MCF 10A (cell line): Measurements from ENCODE around the gene SPATA2. TPM values are rescaled to one million over a fixed set of nuclear protein-coding genes. Genes with fewer than 3 reads are reported as not detected.

Source experiments
- BruUV-seq: library from RNA; stranded (reverse); fragments of 400-500 nt; replicated peaks from 2 replicates; lab custom pipeline; 2021; lab: Mats Ljungman, UMichigan
- CTCF ChIA-PET: fragments of 300-600 bp; sonication (Branson Sonifier 250); formaldehyde crosslinking; extraction: SDS; loops from one replicate; lab custom pipeline; 2021; ENCODE audit warnings: antibody characterized with exemption, inconsistent platforms; lab: Yijun Ruan, JAX
- POLR2A ChIA-PET: fragments of 300-600, 350-650 bp; sonication (Branson Sonifier 250); formaldehyde crosslinking; extraction: SDS; loops from one replicate; lab custom pipeline; 2020; ENCODE audit warnings: antibody characterized with exemption, inconsistent platforms; lab: Yijun Ruan, JAX
- DNase-seq: peaks from one replicate; pipeline ENCODE4 v3.0.0-alpha.2; 2018; ENCODE audit not compliant: unreplicated experiment
- H3K27ac Mint-ChIP-seq: one replicate; pipeline ENCODE4 v1.8.0; 2022; ENCODE audit warnings: mild to moderate bottlenecking, low read depth, mixed read lengths; ENCODE audit not compliant: unreplicated experiment
- H3K27me3 Mint-ChIP-seq: one replicate; pipeline ENCODE4 v1.8.0; 2022; ENCODE audit warnings: mixed read lengths; ENCODE audit not compliant: insufficient read depth, unreplicated experiment
- H3K36me3 Mint-ChIP-seq: one replicate; pipeline ENCODE4 v1.8.0; 2022; ENCODE audit warnings: mild to moderate bottlenecking, moderate library complexity, mixed read lengths; ENCODE audit not compliant: insufficient read depth, unreplicated experiment
- H3K4me1 Mint-ChIP-seq: one replicate; pipeline ENCODE4 v1.8.0; 2022; ENCODE audit warnings: mixed read lengths; ENCODE audit not compliant: insufficient read depth, unreplicated experiment
- H3K4me3 Mint-ChIP-seq: one replicate; pipeline ENCODE4 v1.8.0; 2022; ENCODE audit warnings: mild to moderate bottlenecking, moderate library complexity, mixed read lengths; ENCODE audit not compliant: unreplicated experiment
- H3K9me3 Mint-ChIP-seq: one replicate; pipeline ENCODE4 v1.8.0; 2022; ENCODE audit warnings: mixed read lengths; ENCODE audit not compliant: unreplicated experiment
- CTCF ChIP-seq: fragments of 200-600 bp; IDR thresholded peaks from one replicate; pipeline ENCODE4 v1.8.0; 2022; ENCODE audit warnings: antibody characterized with exemption, mild to moderate bottlenecking; ENCODE audit not compliant: unreplicated experiment
- intact Hi-C: fragments of 100-400 bp; cut with micrococcal nuclease; formaldehyde crosslinking; loops from 2 replicates; pipeline ENCODE4 v1.14.1; 2022
- total RNA-seq: library from RNA; stranded (reverse); gene quantifications from 2 replicates; pipeline ENCODE4 v1.2.3, GENCODE V29; 2022

The SPATA2 gene
- total RNA-seq, 1 experiment from 2014 or later: 5.5 TPM

GRCh38 chr20:49880724-49881445 is 34.4 kb downstream of the SPATA2 start:
- ChIA-PET POLR2A (interaction anchor here (1.3 kb wide), 1 partner anchor 9 kb away, joined by 4 read pairs; no protein-coding TSS in a partner anchor), CTCF (interaction anchor here (0.6 to 0.9 kb wide), 4 partner anchors 23 to 457 kb away, joined by 3 to 4 read pairs (median 3); no protein-coding TSS in a partner anchor)
- H3K27ac Mint-ChIP-seq: no peak overlapping the region
- TF ChIP-seq CTCF: no peak
- no TSS peak for BruUV-seq
- H3K4me1 Mint-ChIP-seq: no peaks in the 10 kb centered on the region
- intact Hi-C loops: no loop called here
- no peaks in the 10 kb centered on the region for H3K27me3 Mint-ChIP-seq
- no peak overlapping the region for H3K4me3 Mint-ChIP-seq
- DNase-seq: no peak
- H3K36me3 Mint-ChIP-seq: peaks cover 22% of the 10 kb centered on the region
- H3K9me3 Mint-ChIP-seq: no peaks in the 10 kb centered on the region

GRCh38 chr20:49880177-49880576 is 35.2 kb downstream of the SPATA2 start:
- intact Hi-C loops: no loop called here
- Mint-ChIP-seq H3K36me3 (peaks cover 22% of the 10 kb centered on the region), H3K4me1 (no peaks in the 10 kb centered on the region), H3K27me3 (no peaks in the 10 kb centered on the region), H3K9me3 (no peaks in the 10 kb centered on the region), H3K27ac (no peak overlapping the region), H3K4me3 (no peak overlapping the region)
- DNase-seq: no peak
- CTCF ChIA-PET: interaction anchor here (0.6 to 0.9 kb wide), 3 partner anchors 22 to 456 kb away, joined by 3 to 4 read pairs (median 3); no protein-coding TSS in a partner anchor
- TF ChIP-seq CTCF: no peak
- BruUV-seq: no TSS peak
- POLR2A ChIA-PET: interaction anchor here (1.3 kb wide), 1 partner anchor 8 kb away, joined by 4 read pairs; no protein-coding TSS in a partner anchor

- CTCF ChIA-PET: interaction anchor here (1.1 kb wide), 1 partner anchor 268 kb away, joined by 5 read pairs; no protein-coding TSS in a partner anchor
- Mint-ChIP-seq H3K27me3 (no peaks in the 10 kb centered on the region), H3K4me1 (no peaks in the 10 kb centered on the region), H3K9me3 (no peaks in the 10 kb centered on the region), H3K27ac (no peak overlapping the region), H3K4me3 (no peak overlapping the region), H3K36me3 (peaks cover 22% of the 10 kb centered on the region)
- no peak for DNase-seq
- no peak for TF ChIP-seq CTCF
- no TSS peak for BruUV-seq
- POLR2A ChIA-PET: no interaction called here
- intact Hi-C loops: no loop called here
Measured at GRCh38 chr20:49878977-49879376, 36.4 kb downstream of the SPATA2 start.

- Mint-ChIP-seq H3K4me1 (no peaks in the 10 kb centered on the region), H3K36me3 (peaks cover 18% of the 10 kb centered on the region), H3K9me3 (no peaks in the 10 kb centered on the region), H3K27ac (no peak overlapping the region), H3K27me3 (no peaks in the 10 kb centered on the region), H3K4me3 (no peak overlapping the region)
- intact Hi-C loops: no loop called here
- POLR2A ChIA-PET: interaction anchor here (1.3 kb wide), 1 partner anchor 23 kb away, joined by 4 read pairs; no protein-coding TSS in a partner anchor
- CTCF ChIA-PET: interaction anchor here (0.6 to 1.0 kb wide), 5 partner anchors 10 to 433 kb away, joined by 3 to 5 read pairs (median 3); no protein-coding TSS in a partner anchor
- no TSS peak for BruUV-seq
- TF ChIP-seq CTCF: no peak
- no peak for DNase-seq
Measured at GRCh38 chr20:49877386-49877921, 37.9 kb downstream of the SPATA2 start.
